H9 (cell line): ENCODE results near the gene ADGRB3. TPM values are rescaled to one million over a fixed set of nuclear protein-coding genes. Genes with fewer than 3 reads are reported as not detected.

Source experiments
- DNase-seq: peaks from one replicate; pipeline ENCODE4 v3.0.0-alpha.2; 2017
- H2AFZ ChIP-seq: one replicate; pipeline ENCODE4 v1.6.1; 2013; ENCODE audit warnings: mild to moderate bottlenecking, low read length, control low read depth, moderate library complexity
- H2AK5ac ChIP-seq: 2 replicates; pipeline ENCODE4 v1.6.1; 2013; ENCODE audit warnings: low read length, control low read depth, mixed read lengths; ENCODE audit not compliant: insufficient read length
- H2BK120ac ChIP-seq: one replicate; pipeline ENCODE4 v1.6.1; 2013; ENCODE audit warnings: low read depth, mild to moderate bottlenecking, low read length, control low read depth, inconsistent platforms; ENCODE audit not compliant: poor library complexity, severe bottlenecking
- H2BK12ac ChIP-seq: 2 replicates; pipeline ENCODE4 v1.6.1; 2013; ENCODE audit warnings: low read length, control low read depth, mixed read lengths, low read depth; ENCODE audit not compliant: insufficient read length
- H2BK15ac ChIP-seq: 2 replicates; pipeline ENCODE4 v1.6.1; 2013; ENCODE audit warnings: low read depth, low read length, control low read depth
- H2BK20ac ChIP-seq: one replicate; pipeline ENCODE4 v1.6.1; 2013; ENCODE audit warnings: low read depth, mild to moderate bottlenecking, low read length, control low read depth, inconsistent platforms; ENCODE audit not compliant: poor library complexity, severe bottlenecking
- H2BK5ac ChIP-seq: 2 replicates; pipeline ENCODE4 v1.6.1; 2013; ENCODE audit warnings: low read length, control low read depth, mixed read lengths; ENCODE audit not compliant: insufficient read length
- H3K14ac ChIP-seq: 2 replicates; pipeline ENCODE4 v1.6.1; 2013; ENCODE audit warnings: low read length, control low read depth; ENCODE audit not compliant: insufficient read depth
- H3K18ac ChIP-seq: 2 replicates; pipeline ENCODE4 v1.6.1; 2013; ENCODE audit warnings: low read depth, mild to moderate bottlenecking, mixed read lengths, low read length, control low read depth; ENCODE audit not compliant: insufficient read length
- H3K23ac ChIP-seq: 2 replicates; pipeline ENCODE4 v1.6.1; 2013; ENCODE audit warnings: low read length, control low read depth, mixed read lengths, low read depth; ENCODE audit not compliant: insufficient read length
- H3K23me2 ChIP-seq: 2 replicates; pipeline ENCODE4 v1.6.1; 2013; ENCODE audit warnings: low read depth, mild to moderate bottlenecking, mixed read lengths, low read length, control low read depth; ENCODE audit not compliant: insufficient read length, poor library complexity, severe bottlenecking
- H3K27ac ChIP-seq: 2 replicates; pipeline ENCODE4 v1.5.1; 2013; ENCODE audit warnings: low read length, control low read depth, mixed read lengths, low read depth; ENCODE audit not compliant: insufficient read length
- H3K27me3 ChIP-seq: 2 replicates; pipeline ENCODE4 v1.6.1; 2013; ENCODE audit warnings: low read length, control low read depth, inconsistent platforms; ENCODE audit not compliant: insufficient read depth
- H3K4ac ChIP-seq: 2 replicates; pipeline ENCODE4 v1.6.1; 2013; ENCODE audit warnings: low read depth, mild to moderate bottlenecking, control low read depth, inconsistent platforms, low read length, moderate library complexity
- H3K4me1 ChIP-seq: 2 replicates; pipeline ENCODE4 v1.6.1; 2013; ENCODE audit warnings: low read length, control low read depth, inconsistent platforms; ENCODE audit not compliant: insufficient read depth
- H3K4me2 ChIP-seq: 2 replicates; pipeline ENCODE4 v1.6.1; 2013; ENCODE audit warnings: low read length, control low read depth, mixed read lengths; ENCODE audit not compliant: insufficient read length, insufficient read depth
- H3K56ac ChIP-seq: 2 replicates; pipeline ENCODE4 v1.6.1; 2013; ENCODE audit warnings: low read depth, mild to moderate bottlenecking, mixed read lengths, low read length, control low read depth; ENCODE audit not compliant: insufficient read length
- H3K79me1 ChIP-seq: 2 replicates; pipeline ENCODE4 v1.6.1; 2013; ENCODE audit warnings: low read depth, mild to moderate bottlenecking, moderate library complexity, low read length, control low read depth, inconsistent platforms; ENCODE audit not compliant: insufficient read depth, poor library complexity, severe bottlenecking
- H3K79me2 ChIP-seq: 2 replicates; pipeline ENCODE4 v1.6.1; 2013; ENCODE audit warnings: low read length, control low read depth, inconsistent platforms; ENCODE audit not compliant: insufficient read depth
- H3K9ac ChIP-seq: 2 replicates; pipeline ENCODE4 v1.6.1; 2013; ENCODE audit warnings: low read length, control low read depth, mixed read lengths; ENCODE audit not compliant: insufficient read length; ENCODE audit errors: extremely low read depth
- H3K9me3 ChIP-seq: one replicate; pipeline ENCODE4 v1.6.1; 2013; ENCODE audit warnings: low read depth, low read length, inconsistent platforms; ENCODE audit not compliant: control insufficient read depth
- H3T11ph ChIP-seq: one replicate; pipeline ENCODE4 v1.6.1; 2013; ENCODE audit warnings: mild to moderate bottlenecking, low read length, control low read depth, inconsistent platforms
- H4K20me1 ChIP-seq: one replicate; pipeline ENCODE4 v1.6.1; 2013; ENCODE audit not compliant: control insufficient read depth, insufficient read length, insufficient read depth
- H4K5ac ChIP-seq: 2 replicates; pipeline ENCODE4 v1.6.1; 2013; ENCODE audit warnings: low read depth, mild to moderate bottlenecking, mixed read lengths, low read length, control low read depth; ENCODE audit not compliant: insufficient read length
- H4K8ac ChIP-seq: replicated peaks from 2 replicates; pipeline ENCODE4 v1.6.1; 2013; ENCODE audit warnings: low read length, control low read depth, mixed read lengths, low read depth; ENCODE audit not compliant: insufficient read length
- H4K91ac ChIP-seq: 2 replicates; pipeline ENCODE4 v1.6.1; 2013; ENCODE audit warnings: low read depth, mild to moderate bottlenecking, moderate library complexity, mixed read lengths, low read length, control low read depth; ENCODE audit not compliant: insufficient read length
- H3K27ac Mint-ChIP-seq, 3 experiments: 2 replicates in 2 of 3; 3 replicates in 1 of 3; pipeline ENCODE4 v1.8.0; 2020 to 2021; ENCODE audit warnings: mixed read lengths in 3 of 3, mild to moderate bottlenecking in 1 of 3, moderate library complexity in 1 of 3
- H3K27me3 Mint-ChIP-seq: 2 replicates; pipeline ENCODE4 v1.8.0; 2021; ENCODE audit warnings: low read depth, mild to moderate bottlenecking, moderate library complexity, mixed read lengths
- H3K36me3 Mint-ChIP-seq, 3 experiments: 2 replicates in 2 of 3; 3 replicates in 1 of 3; pipeline ENCODE4 v1.8.0; 2020 to 2021; ENCODE audit warnings: low read depth in 3 of 3, mixed read lengths in 3 of 3; ENCODE audit not compliant: insufficient read depth in 1 of 3
- H3K4me1 Mint-ChIP-seq, 2 experiments: 2 replicates each; pipeline ENCODE4 v1.8.0; 2020; ENCODE audit warnings: mixed read lengths in 2 of 2
- H3K4me3 Mint-ChIP-seq, 2 experiments: 2 replicates in 1 of 2; 3 replicates in 1 of 2; pipeline ENCODE4 v1.8.0; 2020 to 2021; ENCODE audit warnings: mild to moderate bottlenecking in 2 of 2, mixed read lengths in 2 of 2, moderate library complexity in 1 of 2
- H3K9me3 Mint-ChIP-seq, 2 experiments: 2 replicates in 1 of 2; 3 replicates in 1 of 2; pipeline ENCODE4 v1.8.0; 2020; ENCODE audit warnings: mild to moderate bottlenecking in 2 of 2, mixed read lengths in 2 of 2, moderate library complexity in 1 of 2
- CTCF ChIP-seq: fragments of 200-600 bp; sonication (generic); conservative IDR thresholded peaks from 3 replicates; pipeline ENCODE4 v1.8.0; 2021; ENCODE audit warnings: antibody characterized with exemption, mild to moderate bottlenecking
- WGBS: extraction: QIAGEN DNeasy Blood & Tissue Kit; methylation state at CpG from one replicate; pipeline ENCODE4 v1.1.7; 2013; ENCODE audit warnings: missing lambda C conversion rate, low lambda C conversion rate, mixed read lengths; ENCODE audit not compliant: insufficient read length; ENCODE audit errors: extremely low coverage; 5-methylcytosine and 5-hydroxymethylcytosine counted together
- total RNA-seq: library from RNA; stranded (reverse); gene quantifications from 2 replicates; pipeline ENCODE4 v1.2.1, GENCODE V29; 2021

Gene ADGRB3
- total RNA-seq, 1 experiment from 2014 or later, result 0.37 TPM

GRCh38 chr6:69392745-69393144 is 757.7 kb downstream of the ADGRB3 start:
- Histone ChIP-seq H2BK12ac (no peak overlapping the region), H3K4ac (no peak overlapping the region), H3K23me2 (no peaks in the 10 kb centered on the region), H3K27me3 (no peaks in the 10 kb centered on the region), H3K56ac (no peak overlapping the region), H3K27ac (no peak overlapping the region), H2BK15ac (no peak overlapping the region), H4K91ac (no peak overlapping the region), H4K8ac (no peak overlapping the region), H3K23ac (no peak overlapping the region), H3K4me2 (no peak overlapping the region), H2BK5ac (no peak overlapping the region), H4K5ac (no peak overlapping the region), H3K9ac (no peak overlapping the region), H3K14ac (no peak overlapping the region), H3K79me2 (no peaks in the 10 kb centered on the region), H2BK120ac (no peak overlapping the region), H3K9me3 (no peaks in the 10 kb centered on the region), H3T11ph (no peak overlapping the region), H4K20me1 (no peaks in the 10 kb centered on the region), H3K4me1 (no peaks in the 10 kb centered on the region), H2AFZ (no peak overlapping the region), H3K79me1 (no peaks in the 10 kb centered on the region), H2BK20ac (no peak overlapping the region), H2AK5ac (no peak overlapping the region), H3K18ac (no peak overlapping the region)
- Mint-ChIP-seq H3K27me3 (no peaks in the 10 kb centered on the region), H3K4me3 (no peak overlapping the region), H3K4me1 (peaks cover 3 to 4% of the 10 kb centered on the region in 2 experiments), H3K9me3 (no peaks in the 10 kb centered on the region), H3K27ac (no peak overlapping the region; a peak in 1 of 7 replicates), H3K36me3 (no peaks in the 10 kb centered on the region)
- no CpG with 5 or more reads among the region's 7 CpGs for WGBS
- no peak for DNase-seq
- no peak for TF ChIP-seq CTCF
